Activated T-cell treated with anti-CD3 and anti-CD28 coated beads, Interleukin-2, amount 50 U/mL, for 72 hours (primary cell): Measurements from ENCODE around the gene PANX3. TPM values are rescaled to one million over a fixed set of nuclear protein-coding genes. Genes with fewer than 3 reads are reported as not detected.

Experiments used
- ATAC-seq, 2 donors: fragments of 150-1000 bp; cut with Tn5 transposase; replicated peaks in 1 of 2; 2 replicates each; pipeline ENCODE4 v1.10.0; 2021; ENCODE audit warnings: moderate library complexity in 2 of 2, mild to moderate bottlenecking in 1 of 2
- DNase-seq, 2 donors: peaks; one replicate each; pipeline ENCODE4 v3.0.0; 2021 to 2022; ENCODE audit warnings: mixed read lengths in 1 of 2
- H3K27ac Mint-ChIP-seq: one replicate; pipeline ENCODE4 v1.8.0; 2022; ENCODE audit warnings: mild to moderate bottlenecking, moderate library complexity, mixed read lengths
- H3K27me3 Mint-ChIP-seq: one replicate; pipeline ENCODE4 v1.8.0; 2022; ENCODE audit warnings: low read depth, mixed read lengths
- H3K36me3 Mint-ChIP-seq, 2 donors: one replicate each; pipeline ENCODE4 v1.8.0; 2022; ENCODE audit warnings: mixed read lengths in 2 of 2, mild to moderate bottlenecking in 1 of 2; ENCODE audit not compliant: insufficient read depth in 2 of 2
- H3K4me1 Mint-ChIP-seq: one replicate; pipeline ENCODE4 v1.8.0; 2022; ENCODE audit warnings: low read depth, mixed read lengths
- H3K4me3 Mint-ChIP-seq, 2 donors: one replicate each; pipeline ENCODE4 v1.8.0; 2022; ENCODE audit warnings: mild to moderate bottlenecking in 2 of 2, mixed read lengths in 2 of 2, moderate library complexity in 2 of 2
- H3K9me3 Mint-ChIP-seq, 2 donors: one replicate each; pipeline ENCODE4 v1.8.0; 2022; ENCODE audit warnings: mixed read lengths in 2 of 2
- total RNA-seq, 2 donors: library from RNA; stranded (reverse); gene quantifications; one replicate each; pipeline ENCODE4 v1.2.3, GENCODE V29; 2022

Gene PANX3
- total RNA-seq, 2 donors from 2014 or later: not detected

DNA sequence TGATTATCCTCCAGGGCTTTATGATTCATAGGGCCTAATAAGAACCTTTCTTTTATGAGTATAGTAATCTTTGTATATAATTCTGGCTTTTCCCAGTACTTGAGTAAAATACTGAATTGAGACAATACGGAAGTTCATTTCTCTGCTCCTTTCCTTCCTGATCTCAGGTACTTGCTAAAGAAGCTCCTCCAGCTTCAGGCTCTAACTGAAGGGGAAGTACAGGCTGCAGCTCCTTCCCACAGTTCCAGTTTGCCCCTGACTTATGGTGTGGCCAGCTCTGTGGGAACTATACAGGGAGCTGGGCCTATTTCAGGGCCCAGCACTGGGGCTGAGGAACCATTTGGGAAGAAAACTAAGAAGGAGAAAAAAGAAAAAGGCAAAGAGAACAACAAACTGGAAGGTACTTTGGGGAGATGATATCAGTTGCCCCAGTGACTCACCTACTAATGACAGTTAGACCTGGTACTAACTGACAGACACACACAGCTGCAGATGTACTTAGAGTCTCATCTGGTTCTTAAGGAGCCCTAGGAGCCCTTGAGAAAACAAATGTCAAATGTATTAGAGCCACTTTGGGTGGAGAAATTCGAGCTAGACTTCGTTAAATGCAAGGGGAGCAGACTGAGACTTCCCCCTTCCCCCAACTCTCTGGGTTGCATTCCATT is 14.4 kb downstream of the PANX3 start:
- ATAC-seq (no peak), DNase-seq (no peak)
- Mint-ChIP-seq H3K27me3 (peaks cover 8% of the 10 kb centered on the region), H3K36me3 (peaks cover 10 to 16% of the 10 kb centered on the region in 2 donors), H3K27ac (peak overlapping the region; percentile 77), H3K4me1 (peaks cover 22% of the 10 kb centered on the region), H3K9me3 (peaks cover 0 to 1% of the 10 kb centered on the region in 2 donors), H3K4me3 (peak overlapping the region in 1 of 2 donors; percentile 16)

DNA sequence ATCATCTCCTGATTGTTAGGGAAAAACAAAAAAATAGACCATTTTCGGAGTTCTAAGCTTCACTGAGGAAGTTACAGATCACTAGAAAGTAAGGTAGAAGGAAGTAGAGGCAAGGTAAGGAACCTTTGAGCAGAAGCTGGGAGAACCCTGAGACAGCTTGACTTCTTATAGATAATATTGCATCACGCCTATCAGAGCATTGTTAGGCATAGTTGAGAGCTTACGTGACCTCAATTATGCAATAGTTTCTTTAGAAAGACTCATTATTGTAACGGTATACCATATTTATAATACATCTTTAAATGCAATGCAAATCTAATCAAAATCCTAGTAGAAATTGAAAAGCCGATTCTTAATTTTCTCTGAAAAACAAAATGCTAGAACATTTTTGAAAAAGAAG is 16.3 kb downstream of the PANX3 start:
- no peak for DNase-seq
- no peaks in the 10 kb centered on the region for H3K27me3 Mint-ChIP-seq
- ATAC-seq: no peak
- H3K9me3 Mint-ChIP-seq: no peaks in the 10 kb centered on the region
- H3K27ac Mint-ChIP-seq: no peak overlapping the region
- H3K36me3 Mint-ChIP-seq: peaks cover 14 to 16% of the 10 kb centered on the region in 2 donors
- H3K4me3 Mint-ChIP-seq: no peak overlapping the region
- peaks cover 22% of the 10 kb centered on the region for H3K4me1 Mint-ChIP-seq

DNA sequence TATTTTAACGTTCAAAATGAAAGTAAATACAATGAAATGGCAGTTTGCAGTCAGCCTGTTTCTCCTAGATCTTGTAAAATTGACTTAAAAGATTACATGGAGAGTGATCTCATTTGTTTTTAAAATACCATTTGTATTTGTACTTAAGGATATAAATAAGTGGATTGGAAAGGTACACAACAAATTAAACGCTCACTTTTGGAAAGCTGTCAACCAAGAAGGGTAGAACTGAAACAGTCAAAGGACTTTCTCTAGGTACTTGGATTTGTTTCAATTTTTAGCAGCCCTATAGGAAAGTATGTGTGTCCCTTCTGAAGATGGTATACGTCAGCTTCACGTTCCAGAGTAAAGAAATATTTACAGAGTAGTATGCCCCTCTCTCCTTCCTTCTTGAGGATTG is 18.7 kb downstream of the PANX3 start:
- H3K36me3 Mint-ChIP-seq: peaks cover 14 to 20% of the 10 kb centered on the region in 2 donors
- peaks cover 12% of the 10 kb centered on the region for H3K4me1 Mint-ChIP-seq
- no peak for ATAC-seq
- H3K27ac Mint-ChIP-seq: no peak overlapping the region
- no peak for DNase-seq
- no peak overlapping the region for H3K4me3 Mint-ChIP-seq
- no peaks in the 10 kb centered on the region for H3K9me3 Mint-ChIP-seq
- H3K27me3 Mint-ChIP-seq: no peaks in the 10 kb centered on the region

DNA sequence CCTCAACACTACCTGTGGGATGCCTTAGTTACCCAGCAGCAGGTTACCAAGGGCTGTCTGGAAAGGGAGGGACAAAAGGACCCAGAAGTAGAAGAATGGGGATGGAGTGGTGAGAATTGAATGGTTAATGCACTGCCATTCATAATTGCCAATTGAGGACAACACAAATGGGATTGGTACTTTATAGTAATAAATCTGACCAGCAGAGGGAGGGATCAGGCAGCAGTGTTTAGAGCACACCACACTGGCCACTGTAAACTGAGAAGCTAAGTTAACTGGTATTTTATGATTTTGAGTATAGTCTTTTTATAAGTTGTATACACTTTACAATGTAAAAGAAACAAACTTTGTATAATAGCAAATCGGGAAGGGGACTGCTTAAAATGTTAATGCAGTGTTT is 22.1 kb downstream of the PANX3 start:
- H3K4me1 Mint-ChIP-seq: no peaks in the 10 kb centered on the region
- peaks cover 12 to 18% of the 10 kb centered on the region in 2 donors for H3K36me3 Mint-ChIP-seq
- no peak overlapping the region for H3K4me3 Mint-ChIP-seq
- no peaks in the 10 kb centered on the region for H3K27me3 Mint-ChIP-seq
- no peaks in the 10 kb centered on the region for H3K9me3 Mint-ChIP-seq
- ATAC-seq (no peak), DNase-seq (no peak)
- no peak overlapping the region for H3K27ac Mint-ChIP-seq

DNA sequence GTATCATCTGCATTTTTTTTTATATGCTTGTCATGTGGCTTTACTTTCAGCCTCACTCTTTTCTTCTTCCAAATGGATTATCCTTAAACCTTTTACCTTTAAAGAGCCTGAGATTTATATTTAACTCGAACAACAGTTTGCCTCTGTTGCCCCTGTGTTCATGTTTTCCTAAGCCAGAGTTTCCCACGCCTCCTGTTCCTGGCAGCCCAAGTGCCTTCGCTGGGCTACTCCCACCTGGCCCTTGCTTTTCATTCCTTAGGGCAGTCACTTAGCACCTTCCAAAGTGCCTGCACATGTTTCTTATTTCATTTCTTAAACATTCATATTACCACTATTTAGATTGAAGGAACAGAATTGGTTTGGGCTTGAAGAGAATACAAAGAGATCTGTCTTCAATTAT is 24.7 kb downstream of the PANX3 start:
- Mint-ChIP-seq H3K4me3 (no peak overlapping the region), H3K27ac (peak overlapping the region; percentile 62)

GRCh38 chr11:124638500-124638899 is 27.3 kb downstream of the PANX3 start:
- Mint-ChIP-seq H3K27ac (no peak overlapping the region), H3K27me3 (no peaks in the 10 kb centered on the region)
- no peak for ATAC-seq

More for the DNA sequence above, 24.7 kb downstream of the PANX3 start:
- ATAC-seq: no peak
- H3K36me3 Mint-ChIP-seq: peaks cover 5 to 18% of the 10 kb centered on the region in 2 donors
- H3K4me1 Mint-ChIP-seq: no peaks in the 10 kb centered on the region
- no peak for DNase-seq
- no peaks in the 10 kb centered on the region for H3K27me3 Mint-ChIP-seq
- no peaks in the 10 kb centered on the region for H3K9me3 Mint-ChIP-seq

DNA sequence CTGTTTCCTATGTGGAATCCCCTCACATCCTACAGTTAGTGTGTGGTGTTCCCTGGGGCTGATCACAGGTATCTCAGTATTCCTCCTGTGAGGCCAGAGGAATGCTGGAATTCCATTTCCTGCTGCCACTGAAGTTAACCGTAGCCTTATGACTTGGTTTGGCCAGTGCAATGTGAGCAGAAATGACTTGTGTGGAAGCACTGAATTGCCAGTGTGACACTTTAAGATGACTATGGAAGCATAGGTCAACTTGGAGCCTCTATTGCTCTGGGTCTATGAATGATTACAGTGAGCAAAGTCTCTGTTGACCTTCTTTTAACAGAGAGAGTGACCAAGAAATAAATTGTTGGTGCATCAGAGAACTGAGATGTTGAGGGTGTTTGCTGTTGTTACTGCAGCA is 28.0 kb downstream of the PANX3 start:
- ATAC-seq (no peak), DNase-seq (no peak)
- no peaks in the 10 kb centered on the region for H3K4me1 Mint-ChIP-seq
- no peaks in the 10 kb centered on the region for H3K27me3 Mint-ChIP-seq
- no peaks in the 10 kb centered on the region for H3K9me3 Mint-ChIP-seq
- H3K36me3 Mint-ChIP-seq: peaks cover 2 to 12% of the 10 kb centered on the region in 2 donors
- H3K27ac Mint-ChIP-seq: no peak overlapping the region
- no peak overlapping the region for H3K4me3 Mint-ChIP-seq

More at GRCh38 chr11:124638500-124638899, 27.3 kb downstream of the PANX3 start:
- DNase-seq: no peak
- Mint-ChIP-seq H3K9me3 (no peaks in the 10 kb centered on the region), H3K36me3 (peaks cover 2 to 14% of the 10 kb centered on the region in 2 donors), H3K4me3 (no peak overlapping the region), H3K4me1 (no peaks in the 10 kb centered on the region)

- Mint-ChIP-seq H3K27ac (no peak overlapping the region), H3K4me1 (no peaks in the 10 kb centered on the region), H3K27me3 (no peaks in the 10 kb centered on the region), H3K9me3 (no peaks in the 10 kb centered on the region), H3K36me3 (peaks cover 2 to 12% of the 10 kb centered on the region in 2 donors), H3K4me3 (no peak overlapping the region)
- DNase-seq: no peak
- ATAC-seq: no peak
Observed at GRCh38 chr11:124640666-124641065, 29.4 kb downstream of the PANX3 start.

- DNase-seq (no peak), ATAC-seq (no peak)
- H3K4me1 Mint-ChIP-seq: no peaks in the 10 kb centered on the region
- no peak overlapping the region for H3K27ac Mint-ChIP-seq
- no peaks in the 10 kb centered on the region for H3K9me3 Mint-ChIP-seq
- peaks cover 0 to 3% of the 10 kb centered on the region in 2 donors for H3K36me3 Mint-ChIP-seq
- no peak overlapping the region for H3K4me3 Mint-ChIP-seq
- H3K27me3 Mint-ChIP-seq: no peaks in the 10 kb centered on the region
Observed at GRCh38 chr11:124642628-124643027, 31.4 kb downstream of the PANX3 start.

DNA sequence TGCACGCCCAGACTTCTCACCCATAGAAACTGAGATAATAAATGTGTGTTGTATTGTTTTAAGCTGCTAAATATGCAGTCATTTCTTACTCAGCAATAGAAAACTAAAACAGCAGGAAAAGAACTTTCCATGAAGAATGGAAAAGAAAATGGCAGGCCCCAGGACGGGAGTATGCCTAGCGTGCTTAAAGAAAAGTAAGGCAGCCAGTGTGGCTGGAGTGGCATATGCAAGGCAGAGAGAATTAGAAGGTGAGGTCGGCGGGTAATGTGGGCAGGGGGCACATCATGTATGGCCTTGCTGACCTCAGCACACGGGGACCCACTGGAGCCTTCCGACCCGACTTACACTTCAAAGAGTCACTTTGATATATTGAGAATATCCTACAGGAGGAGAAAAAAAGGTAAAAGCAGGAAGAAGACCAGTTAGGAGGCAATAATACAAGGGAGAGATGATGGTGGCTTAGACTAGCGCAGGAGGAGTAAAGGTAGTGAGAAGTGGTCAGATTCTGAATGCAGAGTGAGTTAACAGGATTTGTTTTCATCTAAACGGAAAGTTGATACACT is 31.9 kb downstream of the PANX3 start:
- DNase-seq (no peak), ATAC-seq (no peak)
- Mint-ChIP-seq H3K36me3 (peaks cover 0 to 3% of the 10 kb centered on the region in 2 donors), H3K4me3 (no peak overlapping the region), H3K4me1 (no peaks in the 10 kb centered on the region), H3K9me3 (no peaks in the 10 kb centered on the region), H3K27me3 (no peaks in the 10 kb centered on the region), H3K27ac (no peak overlapping the region)

- Mint-ChIP-seq H3K36me3 (peaks cover 0 to 3% of the 10 kb centered on the region in 2 donors), H3K27ac (no peak overlapping the region), H3K4me1 (no peaks in the 10 kb centered on the region), H3K9me3 (no peaks in the 10 kb centered on the region), H3K27me3 (no peaks in the 10 kb centered on the region), H3K4me3 (no peak overlapping the region)
- DNase-seq (no peak), ATAC-seq (no peak)
Observed at GRCh38 chr11:124643605-124644425, 32.6 kb downstream of the PANX3 start.

DNA sequence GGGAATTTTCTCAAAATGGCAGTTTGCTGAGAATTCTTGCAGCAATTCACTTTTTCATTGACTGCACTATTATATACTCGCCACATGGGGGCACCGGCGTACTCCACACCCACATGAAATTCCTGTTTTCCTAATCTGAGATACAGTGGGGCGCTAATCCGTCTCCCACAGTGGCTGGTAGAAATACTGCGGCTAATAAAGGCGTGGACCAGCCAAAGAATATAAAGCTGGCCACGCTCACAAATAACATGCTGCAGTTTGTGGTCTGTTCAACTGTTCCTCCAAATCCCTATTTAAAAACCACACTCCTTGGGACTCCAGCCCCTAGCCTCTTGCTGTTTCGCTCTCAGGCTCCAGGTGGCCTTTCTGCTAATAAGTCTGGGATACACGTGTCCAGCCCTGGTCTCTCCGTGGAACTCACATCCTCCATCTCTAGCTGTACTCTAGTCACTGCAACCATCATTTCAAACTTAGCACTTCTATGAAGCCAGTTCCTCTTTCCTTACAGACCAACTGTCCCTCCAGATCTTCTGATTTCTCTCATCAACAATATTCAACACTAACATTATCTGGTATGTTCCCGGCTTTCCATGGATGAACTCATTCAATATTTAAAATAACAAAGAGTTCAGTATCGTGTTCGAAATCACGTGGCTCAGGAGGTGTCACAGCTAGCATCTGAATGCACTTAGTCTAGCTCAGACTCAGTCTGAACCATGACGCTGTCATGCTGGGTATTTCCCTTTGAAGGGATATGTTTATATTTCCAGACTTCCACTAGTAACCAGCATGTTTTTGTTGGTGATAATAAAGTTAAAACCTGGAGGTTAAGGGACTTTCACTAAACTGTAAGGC is 33.4 kb downstream of the PANX3 start:
- Mint-ChIP-seq H3K4me3 (no peak overlapping the region), H3K9me3 (no peaks in the 10 kb centered on the region), H3K4me1 (no peaks in the 10 kb centered on the region), H3K36me3 (peaks cover 0 to 3% of the 10 kb centered on the region in 2 donors), H3K27ac (no peak overlapping the region), H3K27me3 (no peaks in the 10 kb centered on the region)
- peak in 1 of 2 donors; percentile 39 for ATAC-seq
- DNase-seq: peak; percentile 2 to 6
